GM19035 (cell line): ENCODE data around the gene FLVCR2.

Experiments used
- ATAC-seq: cut with Tn5 transposase; IDR thresholded peaks from one replicate; pipeline ENCODE4 v1.9.1; 2021; ENCODE audit not compliant: unreplicated experiment

Gene FLVCR2

GRCh38 chr14:75578102-75578785 is at the start of gene FLVCR2:
FLVCR2 (plus strand) TSS chr14:75578620; CDS start chr14:75578973, 353 bp downstream.
- peak; percentile 36 for ATAC-seq

DNA sequence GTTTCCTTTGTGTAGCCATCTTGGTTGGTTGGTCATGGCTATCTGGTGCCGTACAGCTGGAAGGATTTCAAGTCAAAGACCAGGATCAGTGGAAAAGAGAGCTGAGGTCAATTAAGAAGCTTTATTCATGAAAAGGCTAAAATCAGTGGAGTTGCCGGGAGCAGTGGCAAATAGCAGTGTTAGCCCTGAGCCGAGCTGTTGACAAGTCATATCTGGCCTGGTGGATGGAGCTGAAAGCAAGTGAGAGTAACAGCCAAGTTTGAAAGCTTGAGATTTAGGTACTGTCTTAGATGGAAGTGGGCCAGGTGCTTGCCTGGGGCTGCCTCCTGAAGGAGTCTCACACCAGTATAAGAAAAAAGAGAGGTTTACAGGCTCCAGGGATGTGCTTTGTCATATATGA is 47.2 kb upstream of the FLVCR2 start:
- ATAC-seq = no peak

GRCh38 chr14:75531660-75532317 is 46.6 kb upstream of the FLVCR2 start:
- ATAC-seq = no peak

DNA sequence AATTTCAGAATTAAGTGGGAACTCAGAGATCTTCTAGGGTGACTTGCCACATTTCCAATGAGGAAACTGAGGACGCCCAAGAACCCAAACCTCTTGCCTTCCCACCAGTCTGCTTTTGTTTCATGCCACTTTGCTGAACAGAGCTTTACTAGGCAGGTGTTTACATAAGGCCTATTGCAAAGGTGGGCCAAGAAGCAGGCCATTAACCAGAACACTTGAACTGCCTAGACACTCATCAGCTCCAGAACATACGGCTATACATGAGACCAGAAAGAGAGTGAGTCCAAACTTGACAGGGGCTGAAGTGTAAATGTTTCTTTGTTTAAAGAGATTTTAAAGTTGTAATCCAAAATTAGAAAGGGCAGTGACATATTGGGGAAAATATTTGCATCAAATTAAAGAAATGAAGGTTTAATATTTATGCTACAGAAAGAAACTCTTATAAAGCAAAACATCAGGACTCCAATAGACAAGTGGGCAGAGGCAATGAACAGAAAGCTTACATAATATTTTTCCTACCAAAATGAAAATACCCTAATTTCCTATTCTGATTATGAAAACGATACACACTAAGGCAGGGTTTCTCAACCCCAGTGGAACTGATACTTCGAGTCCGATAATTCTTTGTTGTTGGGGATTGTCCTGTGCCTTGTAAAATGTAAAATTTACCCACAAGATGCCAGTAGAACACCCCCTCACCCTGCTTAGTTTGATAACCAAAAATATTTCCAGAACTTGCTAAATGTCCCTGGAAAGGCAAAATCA is 44.4 kb upstream of the FLVCR2 start:
- ATAC-seq = no peak

DNA sequence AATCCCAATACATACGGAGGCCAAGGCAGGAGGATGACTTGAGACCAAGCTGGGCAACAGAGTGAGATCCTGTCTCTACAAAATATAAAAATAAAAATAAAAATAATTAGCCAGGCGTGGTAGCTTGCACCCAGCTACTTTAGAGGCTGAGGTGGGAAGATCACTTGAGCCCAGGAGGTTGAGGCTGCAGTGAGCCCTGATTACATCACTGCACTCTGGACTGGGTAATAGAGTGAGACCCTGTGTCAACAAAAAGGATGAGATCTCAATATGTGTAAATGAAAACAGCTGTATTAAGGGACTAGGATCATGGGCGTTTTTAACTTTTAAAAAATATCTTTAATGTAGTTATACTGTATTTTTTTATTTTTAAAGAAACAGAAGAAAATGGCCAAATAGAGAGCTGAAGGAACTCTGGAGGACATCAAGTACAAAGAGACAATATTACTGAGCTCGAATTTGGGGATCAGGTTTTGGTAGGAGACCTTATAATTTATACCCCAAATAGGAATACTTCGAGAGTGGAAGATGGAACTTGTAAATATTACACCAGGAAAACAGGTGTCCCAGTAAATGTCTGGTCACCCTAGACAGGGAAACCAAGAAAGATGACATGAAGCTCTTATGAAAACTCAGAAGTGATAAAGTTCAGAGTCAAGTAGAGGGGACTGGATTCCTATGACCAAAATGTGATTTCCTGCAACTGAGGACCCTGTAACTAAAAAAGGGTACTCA is 43.1 kb upstream of the FLVCR2 start:
- no peak for ATAC-seq

- ATAC-seq = no peak
Observed at GRCh38 chr14:75537071-75537470, 41.3 kb upstream of the FLVCR2 start.

DNA sequence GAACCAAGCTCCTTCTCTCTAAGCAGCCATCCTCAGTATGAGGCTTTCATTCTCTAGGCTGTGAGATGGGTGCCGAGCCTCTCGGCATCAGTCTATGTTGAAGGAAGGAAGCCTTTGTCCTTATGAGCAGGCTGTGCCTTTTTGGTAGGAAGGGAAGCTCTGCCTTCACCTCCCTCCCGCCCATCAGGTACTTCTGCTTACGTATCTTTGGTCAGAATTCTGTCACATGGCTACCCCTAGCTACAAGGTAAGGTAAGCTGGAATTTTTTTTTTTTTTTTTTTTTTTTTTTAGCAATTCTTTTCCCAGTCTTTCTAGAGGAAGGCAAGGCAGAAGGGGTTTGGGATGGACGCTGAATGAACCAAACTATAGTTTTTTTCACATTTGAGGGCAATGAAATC is 39.3 kb upstream of the FLVCR2 start:
- peak; percentile 5 for ATAC-seq

DNA sequence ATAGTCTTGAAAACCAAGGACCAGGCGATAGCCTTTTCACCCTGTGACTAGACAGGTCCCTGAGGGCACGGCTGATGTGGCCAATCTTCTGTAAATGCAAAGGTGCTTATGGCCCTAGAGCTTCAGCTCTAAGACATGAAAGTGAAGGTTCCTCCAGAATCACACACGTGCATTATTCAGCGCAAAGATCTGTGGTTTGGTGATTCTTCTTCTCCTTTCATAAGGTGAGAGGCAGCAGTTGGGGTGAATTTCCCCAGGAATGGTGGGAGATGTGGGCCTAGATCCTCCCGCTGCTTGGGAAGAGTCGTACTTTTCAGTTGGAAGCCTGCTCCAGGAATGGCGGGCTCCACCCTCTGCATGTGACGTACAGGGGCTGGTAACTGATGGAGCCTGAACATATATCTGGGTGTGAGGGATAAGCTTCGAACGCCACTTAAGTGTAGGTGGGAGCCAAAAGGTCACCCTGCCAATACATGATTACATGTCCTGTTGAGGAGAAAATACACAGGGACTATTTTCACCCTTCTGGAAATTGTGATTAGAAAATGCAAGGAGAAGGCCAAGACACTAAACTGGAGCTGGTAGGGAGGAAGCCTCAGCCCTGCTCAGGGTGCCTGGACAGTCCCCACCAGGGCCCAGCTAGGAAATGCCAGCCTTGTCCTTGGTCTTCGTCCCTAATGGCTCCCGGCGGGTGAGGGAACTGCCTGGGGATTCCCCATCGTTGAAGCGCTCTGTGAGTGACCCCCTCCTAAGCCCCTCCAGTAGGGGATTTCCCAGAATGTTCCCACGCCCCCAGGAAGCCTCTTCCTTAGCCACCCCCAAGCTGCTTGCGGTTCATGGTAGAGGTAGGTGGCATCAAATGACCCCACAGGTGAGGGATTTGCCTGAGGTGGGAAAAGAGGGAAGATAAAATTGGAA is 38.6 kb upstream of the FLVCR2 start:
- ATAC-seq = peak; percentile 55

DNA sequence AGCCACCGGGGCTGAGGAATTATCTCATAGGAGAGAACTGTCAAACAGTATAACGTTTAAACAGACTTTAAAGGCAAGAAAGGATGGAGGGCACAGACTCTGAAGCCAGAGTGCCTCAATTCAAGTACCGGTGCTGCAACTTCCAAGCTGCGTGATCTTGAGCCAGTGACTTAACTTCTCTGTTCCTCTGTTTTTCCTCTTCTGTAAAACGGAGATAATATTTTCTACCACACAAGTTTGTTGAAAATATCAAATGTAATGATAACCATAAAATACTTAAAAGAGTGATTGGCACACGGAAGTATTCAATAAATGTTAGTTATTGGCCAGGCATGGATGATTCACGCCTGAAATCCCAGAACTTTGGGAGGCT is 38.0 kb upstream of the FLVCR2 start:
- no peak for ATAC-seq

GRCh38 chr14:75542588-75543091 is 35.8 kb upstream of the FLVCR2 start:
- ATAC-seq = peak; percentile 65

GRCh38 chr14:75543253-75543652 is 35.2 kb upstream of the FLVCR2 start:
- ATAC-seq = no peak

- no peak for ATAC-seq
Observed at GRCh38 chr14:75543786-75544185, 34.6 kb upstream of the FLVCR2 start.

DNA sequence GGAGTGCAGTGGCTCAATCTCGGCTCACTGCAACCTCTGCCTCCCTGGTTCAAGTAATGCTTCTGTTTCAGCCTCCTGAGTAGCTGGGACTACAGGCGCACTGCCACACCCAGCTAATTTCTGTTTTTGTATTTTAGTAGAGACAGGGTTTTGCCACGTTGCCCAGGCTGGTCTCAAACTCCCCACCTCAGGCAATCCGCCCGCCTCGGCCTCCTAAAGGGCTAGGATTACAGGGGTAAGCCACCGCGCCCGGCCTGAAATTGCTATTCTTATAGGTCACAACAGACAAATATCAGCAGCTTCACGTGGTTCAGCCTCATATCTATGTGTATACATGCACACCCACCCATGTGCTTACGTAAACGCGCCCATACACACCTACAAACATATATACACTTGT is 32.5 kb upstream of the FLVCR2 start:
- no peak for ATAC-seq

GRCh38 chr14:75547552-75548250 is 30.7 kb upstream of the FLVCR2 start:
- ATAC-seq = no peak

- ATAC-seq = no peak
Observed at GRCh38 chr14:75548544-75548943, 29.9 kb upstream of the FLVCR2 start.

- ATAC-seq = no peak
Observed at GRCh38 chr14:75549169-75549568, 29.3 kb upstream of the FLVCR2 start.

DNA sequence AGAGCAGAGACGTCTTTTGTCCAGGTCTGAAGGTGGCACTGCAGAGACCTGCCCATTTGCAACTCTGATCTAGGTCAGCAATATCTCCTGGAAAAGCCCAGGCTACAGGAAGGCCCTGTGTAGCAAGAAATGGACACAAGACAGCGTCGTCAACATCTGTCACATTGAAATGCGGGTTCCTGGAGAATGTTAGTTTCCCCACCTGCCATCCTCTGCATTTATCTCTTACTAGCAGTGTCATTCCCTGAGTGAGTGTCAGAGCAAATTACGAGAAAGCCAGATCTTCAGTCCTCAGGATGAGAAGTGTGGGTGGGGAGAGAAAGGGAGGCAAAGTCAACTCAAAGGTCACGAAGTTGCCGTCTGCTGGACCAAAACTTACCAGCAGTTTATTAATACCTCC is 27.4 kb upstream of the FLVCR2 start:
- ATAC-seq = no peak

DNA sequence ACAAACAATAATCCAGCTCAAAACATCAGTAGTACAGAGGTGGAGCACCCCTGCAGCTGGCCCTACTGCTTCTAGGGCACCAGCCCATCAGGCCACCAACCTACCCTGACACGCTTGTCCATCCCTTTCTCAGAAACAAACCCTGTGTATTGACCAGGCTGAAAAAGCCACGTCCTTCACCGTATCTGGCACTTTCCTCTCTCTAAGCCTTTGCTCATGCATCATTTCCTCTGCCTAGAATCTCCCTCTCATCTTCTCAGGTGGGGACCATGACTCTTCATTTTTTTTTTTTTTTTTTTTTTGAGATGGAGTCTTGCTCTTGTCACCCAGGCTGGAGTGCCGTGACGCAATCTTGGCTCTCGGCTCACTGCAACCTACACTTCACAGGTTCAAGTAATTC is 25.3 kb upstream of the FLVCR2 start:
- ATAC-seq = no peak

GRCh38 chr14:75553761-75554364 is 24.6 kb upstream of the FLVCR2 start:
- ATAC-seq = no peak
